NCI-H2227 (cell line): Measurements from ENCODE around the gene CENPP.
"Not testable (repeated sequence)": the region's sequence is repeated elsewhere in the genome, so short reads cannot be mapped to it uniquely, and the experiment has no call there.

Experiments
- DNase-seq: peaks from one replicate; lab custom pipeline; 2025; ENCODE audit not compliant: unreplicated experiment; lab: John Stamatoyannopoulos, UW

The CENPP gene

GRCh38 chr9:92529124-92529523 lies 203.4 kb downstream of the CENPP start:
- DNase-seq: no peak

DNA sequence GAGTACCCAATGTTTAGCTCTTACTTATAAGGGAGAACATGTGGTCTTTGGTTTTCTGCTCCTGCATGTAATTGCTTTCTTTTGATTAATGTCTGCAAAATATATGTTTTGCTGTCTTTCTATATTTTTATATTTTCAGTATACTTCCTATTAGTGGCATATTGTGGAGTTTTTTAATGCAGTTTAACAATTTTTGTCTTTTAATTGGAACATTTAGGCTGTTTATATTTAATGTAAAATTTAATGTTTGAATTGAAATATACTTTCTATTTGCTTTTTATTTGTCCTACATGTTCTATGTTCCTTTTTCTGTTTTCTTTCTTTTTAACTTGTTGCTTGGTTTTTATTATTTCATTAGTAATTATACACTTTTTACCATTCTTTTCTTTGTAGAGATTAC lies 205.1 kb downstream of the CENPP start:
- DNase-seq: no peak

DNA sequence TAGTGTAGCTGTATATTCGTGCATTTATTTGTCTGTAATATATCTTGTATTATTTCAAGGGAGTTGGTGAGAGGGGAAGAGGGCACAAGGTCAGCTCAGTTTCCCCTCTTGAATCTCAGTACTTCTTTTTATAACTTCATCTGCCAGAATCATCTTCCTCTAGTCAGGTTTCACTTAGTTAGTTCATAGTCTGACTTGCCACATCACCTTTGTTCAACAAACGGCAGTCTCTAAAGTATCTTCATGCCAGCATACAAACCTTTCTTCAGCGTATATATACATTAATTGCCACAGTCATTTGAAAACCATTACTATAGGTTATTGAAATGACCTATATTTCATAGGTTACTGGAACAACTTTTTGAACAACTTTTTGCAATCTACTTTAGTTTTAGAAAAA lies 208.5 kb downstream of the CENPP start:
- no peak for DNase-seq

DNA sequence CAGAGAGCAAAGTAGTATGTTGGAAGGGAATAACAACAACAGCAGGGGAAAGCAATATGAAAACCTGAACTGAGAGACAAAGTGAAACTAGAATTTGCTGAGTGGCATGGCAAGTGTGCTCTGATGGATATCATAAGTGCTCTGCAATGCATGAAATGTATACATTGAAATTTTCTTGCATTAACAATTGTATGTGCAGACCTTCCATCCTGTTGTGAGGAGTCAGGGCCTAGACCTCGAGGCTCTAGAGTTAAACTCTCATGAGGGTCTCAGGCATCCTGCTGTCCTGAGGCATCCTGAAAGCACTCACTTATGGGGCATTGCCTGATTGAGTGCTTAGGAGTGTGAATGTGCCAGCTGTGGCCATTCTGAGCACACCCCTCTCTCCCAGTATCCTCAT lies 208.9 kb downstream of the CENPP start:
- DNase-seq: no peak

GRCh38 chr9:92535940-92536850 lies 210.4 kb downstream of the CENPP start, which contains the start of gene ECM2:
ECM2 (minus strand) TSS chr9:92535990; CDS start chr9:92522866, 13,124 bp downstream.
- no peak for DNase-seq

DNA sequence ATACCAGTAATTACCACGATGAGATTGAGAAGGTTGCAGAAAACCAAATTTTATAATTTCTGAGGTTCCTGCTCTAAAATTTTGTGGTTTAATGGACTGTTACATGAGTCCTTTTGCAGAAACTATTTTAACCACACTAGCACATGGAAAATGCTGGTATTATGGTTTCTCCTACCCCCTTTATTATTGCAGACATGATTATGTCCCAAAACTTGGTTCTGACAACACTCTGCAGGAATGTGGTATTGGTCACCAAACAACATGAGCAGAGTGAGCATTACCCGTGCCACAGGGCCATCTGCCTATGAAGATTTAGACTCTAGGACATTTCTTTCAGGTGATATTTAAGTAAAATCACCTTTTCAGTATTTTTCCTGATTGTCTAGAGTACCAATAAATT lies 212.8 kb downstream of the CENPP start:
- DNase-seq: no peak

DNA sequence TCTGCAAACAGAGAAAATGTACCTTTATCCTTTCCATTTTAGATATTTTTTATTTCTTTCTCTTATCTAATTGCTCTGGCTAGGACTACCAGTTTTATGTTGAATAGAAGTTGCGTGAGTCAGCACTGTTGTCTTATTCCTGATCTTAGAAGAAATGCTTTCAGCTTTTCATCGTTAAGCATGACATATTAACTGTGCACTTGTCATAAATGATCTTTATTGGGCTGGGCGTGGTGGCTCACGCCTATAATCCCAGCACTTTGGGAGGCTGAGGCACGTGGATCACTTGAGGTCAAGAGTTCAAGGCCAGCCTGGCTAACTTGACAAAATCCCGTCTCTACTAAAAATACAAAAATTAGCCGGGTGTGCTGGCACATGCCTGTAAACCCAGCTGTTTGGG lies 218.2 kb downstream of the CENPP start:
- no peak for DNase-seq

DNA sequence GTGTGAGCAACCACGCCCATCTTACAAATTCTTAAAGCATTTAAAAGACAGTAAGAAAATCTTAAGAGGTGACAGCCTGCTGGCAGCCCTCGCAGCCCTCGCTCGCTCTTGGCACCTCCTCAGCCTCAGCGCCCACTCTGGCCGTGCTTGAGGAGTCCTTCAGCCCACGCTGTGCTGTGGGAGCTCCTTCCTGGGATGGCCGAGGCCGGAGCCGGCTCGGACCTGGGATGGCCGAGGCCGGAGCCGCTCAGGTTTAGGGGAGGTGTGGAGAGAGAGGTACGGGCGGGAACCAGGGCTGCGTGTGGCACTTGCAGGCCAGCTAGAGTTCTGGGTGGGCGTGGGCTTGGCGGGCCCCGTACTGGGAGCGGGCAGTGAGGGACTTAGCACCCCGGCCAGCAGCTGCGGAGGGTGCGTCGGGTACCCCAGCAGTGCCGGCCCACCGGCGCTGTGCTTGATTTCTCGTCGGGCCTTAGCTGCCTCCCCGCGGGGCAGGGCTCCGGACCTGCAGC lies 219.3 kb downstream of the CENPP start:
- DNase-seq: no peak

- no peak for DNase-seq
Observed at GRCh38 chr9:92547356-92547755, 221.6 kb downstream of the CENPP start.

GRCh38 chr9:92550765-92551164 lies 225.0 kb downstream of the CENPP start:
- DNase-seq: no peak

DNA sequence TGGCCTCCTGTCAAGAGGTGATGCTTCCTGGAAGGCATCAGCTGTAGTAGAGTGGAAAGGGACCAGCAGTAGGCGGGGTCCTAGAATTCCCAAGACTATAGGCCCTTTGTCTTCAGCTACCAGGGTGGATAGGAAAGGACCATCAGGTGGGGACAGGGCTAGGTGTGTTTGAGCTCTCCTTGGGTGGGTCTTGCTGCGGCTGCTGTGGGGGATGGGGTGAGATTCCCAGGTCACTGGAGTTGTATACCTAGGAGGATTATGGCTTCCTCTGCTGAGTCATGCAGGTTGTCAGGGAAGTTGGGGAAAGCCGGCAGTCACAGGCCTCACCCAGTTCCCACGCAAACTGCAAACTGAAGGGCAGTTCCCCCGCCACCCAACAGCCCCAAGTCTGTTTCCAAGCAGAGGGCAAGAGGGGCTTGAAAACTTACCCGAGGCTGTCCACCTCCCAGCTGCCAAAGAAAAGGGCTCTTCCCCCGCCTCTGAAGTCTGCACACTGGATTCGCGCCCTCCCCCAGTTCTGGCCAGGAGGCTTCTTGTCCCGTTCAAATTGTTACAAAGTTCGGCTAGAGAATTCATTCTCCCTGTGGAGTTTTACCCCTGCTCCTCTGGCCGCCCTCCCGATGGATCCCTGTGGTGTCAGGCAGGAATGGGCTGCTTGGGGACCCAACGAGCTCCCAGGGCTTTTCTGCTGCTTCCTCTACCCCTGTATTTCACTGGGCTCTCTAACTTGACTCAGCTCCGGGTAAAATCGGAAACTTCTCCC lies 233.0 kb downstream of the CENPP start:
- no peak for DNase-seq

- DNase-seq: no peak
Observed at GRCh38 chr9:92561374-92562330, 235.9 kb downstream of the CENPP start.

DNA sequence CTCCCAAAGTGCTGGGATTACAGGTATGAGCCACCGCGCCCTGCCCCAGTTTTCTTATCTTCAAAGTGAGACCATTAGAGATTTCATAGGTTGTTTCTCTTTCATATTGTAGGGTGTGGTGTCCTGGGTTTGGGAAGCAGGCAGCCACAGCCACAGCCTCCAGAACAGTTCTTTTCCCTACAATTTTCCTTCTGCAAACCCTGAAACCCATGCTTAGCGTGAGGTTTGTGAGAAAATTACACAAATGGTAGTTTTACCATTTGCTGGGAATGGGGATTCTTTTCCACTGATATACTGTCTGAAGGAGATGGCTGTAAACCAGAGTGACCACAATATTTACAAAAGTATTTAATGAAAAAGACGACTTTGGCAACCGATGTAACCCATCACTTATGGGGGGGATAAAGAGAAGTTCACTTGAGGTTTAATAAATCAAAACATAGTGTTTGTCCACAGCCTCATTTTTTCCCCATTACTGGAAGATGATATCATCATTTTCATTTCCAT lies 236.8 kb downstream of the CENPP start:
- DNase-seq: no peak

DNA sequence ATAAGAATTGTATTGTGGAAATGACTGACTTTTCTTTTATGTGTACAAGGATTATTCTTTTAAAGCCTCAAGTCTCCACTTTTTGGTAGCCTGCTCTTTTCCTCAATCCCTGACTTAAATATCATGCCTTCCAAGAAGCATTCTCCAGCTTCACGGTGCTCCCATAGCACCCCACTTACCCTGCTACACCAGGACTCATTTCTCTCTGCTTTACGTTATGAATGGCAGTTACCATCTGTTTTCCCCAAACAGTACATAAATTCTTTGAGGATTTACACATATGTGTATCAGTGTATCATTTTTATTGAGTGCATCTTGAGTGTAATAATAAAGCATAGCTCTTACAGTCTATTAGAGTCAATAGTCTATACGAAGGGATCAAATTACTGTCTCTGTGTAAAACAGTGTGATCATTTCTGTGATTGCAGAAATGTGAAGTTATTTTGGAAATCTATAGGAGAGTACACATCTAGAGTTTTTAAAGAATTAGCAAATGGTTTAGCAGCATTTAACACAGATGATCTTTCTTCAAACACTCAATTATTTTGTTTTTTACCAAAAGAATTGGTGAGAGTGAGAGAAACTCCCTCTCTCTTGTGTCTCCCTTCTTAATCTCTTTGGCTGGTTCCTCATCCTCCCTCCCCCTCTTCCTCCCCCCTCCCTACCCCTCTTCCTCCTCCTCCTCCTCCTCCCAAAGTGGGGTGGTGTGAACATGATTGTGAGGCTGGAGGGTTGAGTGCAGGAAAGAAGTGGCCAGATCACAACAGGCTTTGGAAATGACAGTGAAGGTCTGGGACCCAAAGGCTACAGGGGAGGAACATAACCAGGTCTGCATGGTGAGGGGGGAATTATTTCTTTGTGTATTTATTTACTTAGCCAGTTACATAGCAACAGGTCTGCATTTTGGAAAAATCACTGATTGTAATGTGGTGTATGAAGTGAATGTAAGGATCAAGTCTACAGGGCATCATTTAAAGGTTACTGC lies 237.7 kb downstream of the CENPP start:
- no peak for DNase-seq

DNA sequence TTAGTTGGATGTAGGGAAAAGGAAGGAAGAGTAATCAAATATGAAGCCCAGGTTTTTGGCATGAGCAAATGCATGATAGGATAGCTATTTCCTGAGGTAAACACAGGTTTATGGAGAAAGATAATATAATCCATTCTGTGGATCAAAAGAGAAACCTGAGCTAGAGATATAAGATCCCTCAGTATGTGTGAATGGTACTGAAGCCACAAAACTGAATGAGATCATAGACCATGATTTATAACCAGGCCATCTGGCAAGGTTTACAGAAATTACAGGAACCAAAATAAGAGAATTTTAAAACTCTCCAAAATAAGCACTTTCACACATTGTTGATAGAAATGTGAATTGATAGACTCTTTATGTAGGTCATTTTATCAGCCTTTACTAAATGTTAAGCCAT lies 238.8 kb downstream of the CENPP start:
- DNase-seq: no peak

DNA sequence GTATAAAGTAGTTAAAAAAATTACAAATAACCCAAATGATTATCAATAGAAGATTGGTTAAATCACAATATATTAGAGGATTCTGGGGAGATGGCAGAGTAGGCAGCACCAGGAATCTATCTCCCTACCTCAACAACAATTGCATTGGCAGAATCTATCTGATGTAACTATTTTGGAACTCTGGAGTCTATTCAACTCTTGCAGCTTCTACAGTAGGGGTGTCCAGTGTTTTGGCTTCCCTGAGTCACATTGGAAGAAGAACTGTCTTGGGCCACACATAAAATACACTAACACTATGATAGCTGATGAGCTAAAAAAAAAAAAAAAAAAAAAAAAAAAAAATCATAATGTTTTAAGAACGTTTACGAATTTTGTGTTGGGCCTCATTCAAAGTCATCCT lies 239.2 kb downstream of the CENPP start:
- DNase-seq: no peak

DNA sequence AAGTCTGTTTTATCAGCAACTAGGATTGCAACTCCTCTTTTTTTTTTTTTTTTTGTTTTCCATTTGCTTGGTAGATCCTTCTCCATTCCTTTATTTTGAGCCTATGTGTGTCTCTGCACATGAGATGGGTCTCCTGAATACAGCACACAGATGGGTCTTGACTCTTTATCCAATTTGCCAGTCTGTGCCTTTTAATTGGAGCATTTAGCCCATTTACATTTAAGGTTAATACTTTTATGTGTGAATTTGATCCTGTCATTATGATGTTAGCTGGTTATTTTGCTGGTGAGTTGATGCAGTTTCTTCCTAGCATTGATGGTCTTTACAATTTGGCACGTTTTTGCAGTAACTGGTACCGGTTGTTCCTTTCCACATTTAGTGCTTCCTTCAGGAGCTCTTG lies 246.1 kb downstream of the CENPP start:
- DNase-seq: not testable (repeated sequence)

DNA sequence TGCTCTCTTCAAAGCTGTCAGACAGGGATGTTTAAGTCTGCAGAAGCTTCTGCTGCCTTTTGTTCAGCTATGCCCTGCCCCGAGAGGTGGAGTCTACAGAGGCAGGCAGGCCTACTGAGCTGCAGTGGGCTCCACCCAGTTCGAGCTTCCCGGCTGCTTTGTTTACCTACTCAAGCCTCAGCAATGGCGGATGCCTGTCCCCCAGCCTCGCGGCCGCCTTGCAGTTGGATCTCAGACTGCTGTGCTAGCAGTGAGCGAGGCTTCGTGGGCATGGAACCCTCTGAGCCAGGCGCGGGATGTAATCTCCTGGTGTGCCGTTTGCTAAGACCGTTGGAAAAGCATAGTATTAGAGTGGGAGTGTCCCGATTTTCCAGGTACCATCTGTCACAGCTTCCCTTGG lies 247.9 kb downstream of the CENPP start:
- DNase-seq: not testable (repeated sequence)

GRCh38 chr9:92576175-92576574 lies 250.4 kb downstream of the CENPP start:
- DNase-seq: no peak
